HEK293 (cell line): ENCODE data around the gene TECPR2.

Source experiments
- CTCF ChIA-PET: fragments of 350-600 bp; formaldehyde crosslinking; extraction: SDS; loops from one replicate; lab custom pipeline; 2021; ENCODE audit warnings: antibody characterized with exemption; lab: Yijun Ruan, JAX
- POLR2A ChIA-PET: fragments of 300-600 bp; formaldehyde crosslinking; extraction: SDS; loops from one replicate; lab custom pipeline; 2020; ENCODE audit warnings: antibody characterized with exemption, inconsistent platforms; lab: Yijun Ruan, JAX
- H3K27ac ChIP-seq: fragments of 200-500 bp; sonication (Bioruptor generic); 2 replicates; pipeline ENCODE4 v1.5.1; 2014; ENCODE audit warnings: low read depth, low read length, control low read depth, inconsistent platforms; ENCODE audit errors: extremely low read depth
- H3K36me3 ChIP-seq, 2 experiments: fragments of 200-500 bp in 1 of 2; sonication (Bioruptor generic) in 1 of 2; 1 replicate in 1 of 2; 2 replicates in 1 of 2; pipeline ENCODE4 v1.5.1; 2014 to 2017; ENCODE audit warnings: inconsistent platforms in 2 of 2, low read length in 2 of 2; ENCODE audit not compliant: control insufficient read depth in 2 of 2, insufficient read depth in 1 of 2
- H3K4me1 ChIP-seq: fragments of 200-500 bp; sonication (Bioruptor generic); 2 replicates; pipeline ENCODE4 v1.5.1; 2014; ENCODE audit warnings: mild to moderate bottlenecking, low read length, inconsistent platforms; ENCODE audit not compliant: control insufficient read depth, insufficient read depth
- H3K4me3 ChIP-seq: 2 replicates; pipeline ENCODE4 v1.5.1; 2011; ENCODE audit warnings: low read depth, mild to moderate bottlenecking, control low read depth, low read length, moderate library complexity
- H3K9me3 ChIP-seq: fragments of 200-500 bp; sonication (Bioruptor generic); 2 replicates; pipeline ENCODE4 v1.5.1; 2014; ENCODE audit warnings: low read depth, low read length, inconsistent platforms; ENCODE audit not compliant: control insufficient read depth, insufficient read depth
- PRDM10 ChIP-seq: fragments of 450-650 bp; formaldehyde crosslinking; IDR thresholded peaks from 2 replicates; pipeline ENCODE4 v1.5.1; 2016; ENCODE audit warnings: missing biosample characterization, missing genetic modification characterization
- ZBTB48 ChIP-seq: fragments of 450-650 bp; formaldehyde crosslinking; IDR thresholded peaks from 2 replicates; pipeline ENCODE4 v1.5.1; 2016; ENCODE audit warnings: missing biosample characterization, missing genetic modification characterization
- ZIC2 ChIP-seq: fragments of 450-650 bp; formaldehyde crosslinking; IDR thresholded peaks from 2 replicates; pipeline ENCODE4 v1.5.1; 2016; ENCODE audit warnings: missing biosample characterization, missing genetic modification characterization
- ZNF211 ChIP-seq: fragments of 450-650 bp; formaldehyde crosslinking; IDR thresholded peaks from 2 replicates; pipeline ENCODE4 v1.5.1; 2016; ENCODE audit warnings: low read depth, missing biosample characterization, missing genetic modification characterization
- ZNF366 ChIP-seq: fragments of 450-650 bp; formaldehyde crosslinking; conservative IDR thresholded peaks from 2 replicates; pipeline ENCODE4 v1.5.1; 2016; ENCODE audit warnings: missing biosample characterization, missing genetic modification characterization
- ZNF501 ChIP-seq: fragments of 450-650 bp; formaldehyde crosslinking; IDR thresholded peaks from 2 replicates; pipeline ENCODE4 v1.5.1; 2016; ENCODE audit warnings: missing biosample characterization, missing genetic modification characterization
- ZNF518A ChIP-seq: fragments of 450-650 bp; formaldehyde crosslinking; conservative IDR thresholded peaks from 2 replicates; pipeline ENCODE4 v1.5.1; 2016; ENCODE audit warnings: low read depth, missing biosample characterization, missing genetic modification characterization
- ZNF521 ChIP-seq: fragments of 450-650 bp; formaldehyde crosslinking; IDR thresholded peaks from 2 replicates; pipeline ENCODE4 v1.5.1; 2017; ENCODE audit warnings: missing biosample characterization, mild to moderate bottlenecking, missing genetic modification characterization
- ZNF530 ChIP-seq: fragments of 450-650 bp; formaldehyde crosslinking; IDR thresholded peaks from 2 replicates; pipeline ENCODE4 v1.5.1; 2016; ENCODE audit warnings: low read depth, missing biosample characterization, missing genetic modification characterization
- ZNF555 ChIP-seq: fragments of 450-650 bp; formaldehyde crosslinking; conservative IDR thresholded peaks from 2 replicates; pipeline ENCODE4 v1.5.1; 2017; ENCODE audit warnings: missing biosample characterization, mild to moderate bottlenecking, missing genetic modification characterization, inconsistent platforms
- ZNF701 ChIP-seq: fragments of 450-650 bp; formaldehyde crosslinking; IDR thresholded peaks from 2 replicates; pipeline ENCODE4 v1.5.1; 2016; ENCODE audit warnings: missing biosample characterization, missing genetic modification characterization
- ZNF777 ChIP-seq: fragments of 450-650 bp; formaldehyde crosslinking; IDR thresholded peaks from 2 replicates; pipeline ENCODE4 v1.5.1; 2017; ENCODE audit warnings: missing biosample characterization, missing genetic modification characterization, borderline replicate concordance
- ZSCAN18 ChIP-seq: fragments of 450-650 bp; formaldehyde crosslinking; IDR thresholded peaks from 2 replicates; pipeline ENCODE4 v1.5.1; 2016; ENCODE audit warnings: missing biosample characterization, missing genetic modification characterization
- ZSCAN30 ChIP-seq: fragments of 450-650 bp; IDR thresholded peaks from 2 replicates; pipeline ENCODE4 v1.5.1; 2018; ENCODE audit warnings: missing biosample characterization, mild to moderate bottlenecking, missing genetic modification characterization, moderate library complexity
- TF ChIP-seq, protein P1 (sequence below): fragments of 450-650 bp; formaldehyde crosslinking; IDR thresholded peaks from 2 replicates; pipeline ENCODE4 v1.5.1; 2016; ENCODE audit warnings: missing biosample characterization, missing genetic modification characterization, borderline replicate concordance

Gene TECPR2

GRCh38 chr14:102525219-102525928 lies 162.6 kb downstream of the TECPR2 start (continued):
- TF ChIP-seq PRDM10 (tag by site-specific recombination) (peak; percentile 93), ZNF211 (tag by site-specific recombination) (no peak), ZNF521 (tag by site-specific recombination) (no peak), ZSCAN30 (tag by site-specific recombination) (no peak), ZNF701 (no peak), ZNF501 (tag by site-specific recombination) (0 out of 2 replicates have a peak, but pooled peaks have one; percentile 50), ZSCAN18 (tag by site-specific recombination) (no peak), ZNF555 (no peak)
- TF ChIP-seq, protein P1, sequence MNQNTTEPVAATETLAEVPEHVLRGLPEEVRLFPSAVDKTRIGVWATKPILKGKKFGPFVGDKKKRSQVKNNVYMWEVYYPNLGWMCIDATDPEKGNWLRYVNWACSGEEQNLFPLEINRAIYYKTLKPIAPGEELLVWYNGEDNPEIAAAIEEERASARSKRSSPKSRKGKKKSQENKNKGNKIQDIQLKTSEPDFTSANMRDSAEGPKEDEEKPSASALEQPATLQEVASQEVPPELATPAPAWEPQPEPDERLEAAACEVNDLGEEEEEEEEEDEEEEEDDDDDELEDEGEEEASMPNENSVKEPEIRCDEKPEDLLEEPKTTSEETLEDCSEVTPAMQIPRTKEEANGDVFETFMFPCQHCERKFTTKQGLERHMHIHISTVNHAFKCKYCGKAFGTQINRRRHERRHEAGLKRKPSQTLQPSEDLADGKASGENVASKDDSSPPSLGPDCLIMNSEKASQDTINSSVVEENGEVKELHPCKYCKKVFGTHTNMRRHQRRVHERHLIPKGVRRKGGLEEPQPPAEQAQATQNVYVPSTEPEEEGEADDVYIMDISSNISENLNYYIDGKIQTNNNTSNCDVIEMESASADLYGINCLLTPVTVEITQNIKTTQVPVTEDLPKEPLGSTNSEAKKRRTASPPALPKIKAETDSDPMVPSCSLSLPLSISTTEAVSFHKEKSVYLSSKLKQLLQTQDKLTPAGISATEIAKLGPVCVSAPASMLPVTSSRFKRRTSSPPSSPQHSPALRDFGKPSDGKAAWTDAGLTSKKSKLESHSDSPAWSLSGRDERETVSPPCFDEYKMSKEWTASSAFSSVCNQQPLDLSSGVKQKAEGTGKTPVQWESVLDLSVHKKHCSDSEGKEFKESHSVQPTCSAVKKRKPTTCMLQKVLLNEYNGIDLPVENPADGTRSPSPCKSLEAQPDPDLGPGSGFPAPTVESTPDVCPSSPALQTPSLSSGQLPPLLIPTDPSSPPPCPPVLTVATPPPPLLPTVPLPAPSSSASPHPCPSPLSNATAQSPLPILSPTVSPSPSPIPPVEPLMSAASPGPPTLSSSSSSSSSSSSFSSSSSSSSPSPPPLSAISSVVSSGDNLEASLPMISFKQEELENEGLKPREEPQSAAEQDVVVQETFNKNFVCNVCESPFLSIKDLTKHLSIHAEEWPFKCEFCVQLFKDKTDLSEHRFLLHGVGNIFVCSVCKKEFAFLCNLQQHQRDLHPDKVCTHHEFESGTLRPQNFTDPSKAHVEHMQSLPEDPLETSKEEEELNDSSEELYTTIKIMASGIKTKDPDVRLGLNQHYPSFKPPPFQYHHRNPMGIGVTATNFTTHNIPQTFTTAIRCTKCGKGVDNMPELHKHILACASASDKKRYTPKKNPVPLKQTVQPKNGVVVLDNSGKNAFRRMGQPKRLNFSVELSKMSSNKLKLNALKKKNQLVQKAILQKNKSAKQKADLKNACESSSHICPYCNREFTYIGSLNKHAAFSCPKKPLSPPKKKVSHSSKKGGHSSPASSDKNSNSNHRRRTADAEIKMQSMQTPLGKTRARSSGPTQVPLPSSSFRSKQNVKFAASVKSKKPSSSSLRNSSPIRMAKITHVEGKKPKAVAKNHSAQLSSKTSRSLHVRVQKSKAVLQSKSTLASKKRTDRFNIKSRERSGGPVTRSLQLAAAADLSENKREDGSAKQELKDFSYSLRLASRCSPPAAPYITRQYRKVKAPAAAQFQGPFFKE (tag by site-specific recombination) = no peak

DNA sequence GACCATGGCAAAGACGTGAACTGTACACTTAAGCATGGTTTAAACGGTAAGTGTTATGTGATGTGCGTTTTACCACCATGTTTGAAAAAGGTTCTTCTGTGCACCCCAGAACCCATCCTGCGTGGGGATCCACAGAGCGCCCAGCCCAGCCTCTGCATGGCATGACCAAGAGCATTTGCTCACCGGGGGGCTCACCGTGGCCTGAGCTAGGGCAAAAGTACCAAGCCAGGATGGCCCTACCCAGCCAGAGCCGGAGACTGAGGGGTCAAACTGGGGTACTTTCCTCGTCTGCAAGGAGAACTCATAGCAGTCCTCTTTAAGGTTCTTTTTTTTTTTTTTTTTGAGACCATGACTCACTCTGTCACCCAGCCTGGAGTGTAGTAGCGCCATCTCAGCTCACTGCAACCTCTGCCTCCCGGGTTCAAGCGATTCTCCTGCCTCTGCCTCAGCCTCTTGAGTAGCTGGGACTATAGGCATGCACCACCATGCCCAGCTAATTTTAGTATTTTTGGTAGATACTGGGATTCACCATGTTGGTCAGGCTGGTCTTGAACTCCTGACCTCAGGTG lies 163.3 kb downstream of the TECPR2 start:
- Histone ChIP-seq H3K4me3 (no peak overlapping the region), H3K36me3 (no peaks in the 10 kb centered on the region), H3K4me1 (no peaks in the 10 kb centered on the region), H3K9me3 (no peaks in the 10 kb centered on the region), H3K27ac (no peak overlapping the region)
- POLR2A ChIA-PET = no interaction called here
- TF ChIP-seq ZNF777 (tag by site-specific recombination) (0 out of 2 replicates have a peak, but pooled peaks have one; percentile 2), ZIC2 (no peak), ZNF366 (tag by site-specific recombination) (peak; percentile 91; the same call in 1 of the 2 replicates), ZNF518A (tag by site-specific recombination) (no peak), ZNF530 (tag by site-specific recombination) (no peak), ZBTB48 (no peak)
- CTCF ChIA-PET = interaction anchor here (0.6 to 2.2 kb wide), 5 partner anchors 12 to 517 kb away, joined by 4 to 16 read pairs (median 6); no protein-coding TSS in a partner anchor
